B cell (primary cell): ENCODE measurements around the gene BMPER.

ENCODE experiments used
- CTCF ChIP-seq: fragments of 200-600 bp; IDR thresholded peaks from one replicate; pipeline ENCODE4 v1.8.0; 2022; ENCODE audit warnings: antibody characterized with exemption, mild to moderate bottlenecking
- EZH2 ChIP-seq: IDR thresholded peaks from 2 replicates; pipeline ENCODE4 v1.6.1; 2012; ENCODE audit warnings: borderline replicate concordance, low read depth, mild to moderate bottlenecking, moderate library complexity, low read length; ENCODE audit not compliant: insufficient read depth, poor library complexity, severe bottlenecking

GRCh38 chr7:33880787-33881186 is 24.6 kb upstream of the BMPER start:
- TF ChIP-seq CTCF (no peak), EZH2 (no peak)
